SK-N-MC (cell line): Measurements from ENCODE around the gene ABCA6.
"Not testable (repeated sequence)": the region's sequence is repeated elsewhere in the genome, so short reads cannot be mapped to it uniquely, and the experiment has no call there.

Experiments
- EZH2 ChIP-seq: fragments of 200-600 bp; sonication (generic); IDR thresholded peaks from one replicate; pipeline ENCODE4 v1.6.1; 2017; ENCODE audit warnings: antibody characterized with exemption
- FOXP2 ChIP-seq: optimal IDR thresholded peaks from 2 replicates; pipeline ENCODE3; 2011; ENCODE audit warnings: mild to moderate bottlenecking, moderate library complexity; ENCODE audit not compliant: insufficient read depth; ENCODE audit errors: extremely low read length, control extremely low read depth
- POLR2AphosphoS5 ChIP-seq: IDR thresholded peaks from 2 replicates; pipeline ENCODE4 v1.6.1; 2012; ENCODE audit warnings: mild to moderate bottlenecking, low read depth, low read length, borderline replicate concordance

DNA sequence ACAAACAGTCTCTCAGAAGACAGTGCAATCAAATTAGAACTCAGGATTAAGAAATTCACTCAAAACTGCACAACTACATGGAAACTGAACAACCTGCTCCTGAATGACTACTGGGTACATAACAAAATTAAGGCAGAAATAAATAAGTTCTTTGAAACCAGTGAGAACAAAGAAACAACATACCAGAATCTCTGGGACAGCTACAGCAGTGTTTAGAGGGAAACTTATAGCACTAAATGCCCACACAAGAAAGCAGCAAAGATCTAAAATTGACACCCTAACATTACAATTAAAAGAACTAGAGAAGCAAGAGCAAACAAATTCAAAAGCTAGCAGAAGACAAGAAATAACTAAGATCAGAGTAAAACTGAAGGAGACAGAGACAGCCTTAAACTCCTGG, 68.3 kb downstream of the ABCA6 start:
- not testable (repeated sequence) for TF ChIP-seq POLR2AphosphoS5, FOXP2, EZH2
